IMR-90 (cell line): ENCODE results near the gene SUPT3H. TPM values are rescaled to one million over a fixed set of nuclear protein-coding genes. Genes with fewer than 3 reads are reported as not detected.

Source experiments
- ATAC-seq: fragments of 200-7000 bp; cut with Tn5 transposase; 2 replicates; pipeline ENCODE4 v1.9.1; 2020; ENCODE audit warnings: low read depth, mild to moderate bottlenecking, moderate library complexity
- BruUV-seq: library from RNA; stranded (reverse); fragments of 400-500 nt; replicated peaks from 2 replicates; lab custom pipeline; 2021; lab: Mats Ljungman, UMichigan
- CTCF ChIA-PET: fragments of 300-600 bp; formaldehyde crosslinking; extraction: SDS; loops from one replicate; lab custom pipeline; 2021; ENCODE audit warnings: antibody characterized with exemption; lab: Yijun Ruan, JAX
- POLR2A ChIA-PET: fragments of 300-600 bp; sonication (Branson Sonifier 250); formaldehyde crosslinking; loops from one replicate; lab custom pipeline; 2022; ENCODE audit warnings: antibody characterized with exemption; ENCODE audit not compliant: unreplicated experiment; lab: Charles Lee
- DNase-seq: peaks from one replicate; pipeline ENCODE4 v3.0.0; 2013
- H2AFZ ChIP-seq: replicated peaks from 2 replicates; pipeline ENCODE3; 2013; ENCODE audit warnings: low read length, mild to moderate bottlenecking; ENCODE audit not compliant: poor library complexity
- H2AK5ac ChIP-seq: 2 replicates; pipeline ENCODE4 v1.6.1; 2013; ENCODE audit warnings: low read depth, low read length, inconsistent platforms
- H2AK9ac ChIP-seq: replicated peaks from 2 replicates; pipeline ENCODE3; 2013; ENCODE audit warnings: mild to moderate bottlenecking, low read depth, low read length, moderate library complexity; ENCODE audit not compliant: poor library complexity
- H2BK120ac ChIP-seq: 2 replicates; pipeline ENCODE4 v1.6.1; 2013; ENCODE audit warnings: low read depth, low read length, inconsistent platforms
- H2BK15ac ChIP-seq: 3 replicates; pipeline ENCODE4 v1.6.1; 2013; ENCODE audit warnings: low read depth, low read length, inconsistent platforms
- H2BK20ac ChIP-seq: 2 replicates; pipeline ENCODE4 v1.6.1; 2013; ENCODE audit warnings: low read depth, mild to moderate bottlenecking, inconsistent platforms, low read length, moderate library complexity
- H2BK5ac ChIP-seq: 2 replicates; pipeline ENCODE4 v1.6.1; 2013; ENCODE audit warnings: mild to moderate bottlenecking, low read depth, low read length, inconsistent platforms; ENCODE audit not compliant: poor library complexity, severe bottlenecking
- H3K14ac ChIP-seq: replicated peaks from 2 replicates; pipeline ENCODE4 v1.6.1; 2013; ENCODE audit warnings: low read depth, low read length, inconsistent platforms
- H3K18ac ChIP-seq: 2 replicates; pipeline ENCODE4 v1.6.1; 2013; ENCODE audit warnings: low read depth, low read length, control low read depth
- H3K23ac ChIP-seq: 2 replicates; pipeline ENCODE4 v1.6.1; 2013; ENCODE audit warnings: low read depth, low read length, inconsistent platforms
- H3K27ac ChIP-seq: 2 replicates; pipeline ENCODE4 v1.5.1; 2013; ENCODE audit warnings: mild to moderate bottlenecking, control low read depth, low read length; ENCODE audit not compliant: insufficient read depth
- H3K27me3 ChIP-seq: 2 replicates; pipeline ENCODE4 v1.6.1; 2013; ENCODE audit warnings: low read length; ENCODE audit not compliant: control insufficient read depth, insufficient read depth
- H3K36me3 ChIP-seq: 2 replicates; pipeline ENCODE4 v1.6.1; 2013; ENCODE audit warnings: low read length, mixed read lengths; ENCODE audit not compliant: control insufficient read depth, insufficient read depth
- H3K4ac ChIP-seq: 2 replicates; pipeline ENCODE4 v1.6.1; 2013; ENCODE audit warnings: low read depth, low read length, inconsistent platforms
- H3K4me1 ChIP-seq: 2 replicates; pipeline ENCODE4 v1.6.1; 2013; ENCODE audit warnings: low read length, mixed read lengths; ENCODE audit not compliant: control insufficient read depth, insufficient read depth
- H3K4me2 ChIP-seq: 2 replicates; pipeline ENCODE4 v1.6.1; 2013; ENCODE audit warnings: low read depth, mild to moderate bottlenecking, control low read depth, low read length, moderate library complexity
- H3K4me3 ChIP-seq: 2 replicates; pipeline ENCODE4 v1.5.1; 2013; ENCODE audit warnings: low read depth, mild to moderate bottlenecking, control low read depth, low read length, moderate library complexity; ENCODE audit not compliant: insufficient read depth
- H3K56ac ChIP-seq: 2 replicates; pipeline ENCODE4 v1.6.1; 2013; ENCODE audit warnings: low read length, inconsistent platforms; ENCODE audit not compliant: insufficient read depth; ENCODE audit errors: extremely low read depth
- H3K79me1 ChIP-seq, 2 experiments: 2 replicates each; pipeline ENCODE4 v1.6.1; 2013; ENCODE audit warnings: low read length in 2 of 2, inconsistent platforms in 1 of 2, low read depth in 1 of 2
- H3K9ac ChIP-seq: 2 replicates; pipeline ENCODE4 v1.6.1; 2013; ENCODE audit warnings: low read depth, low read length, control low read depth
- H3K9me1 ChIP-seq: 2 replicates; pipeline ENCODE4 v1.6.1; 2013; ENCODE audit warnings: low read length, inconsistent platforms; ENCODE audit not compliant: insufficient read depth
- H3K9me3 ChIP-seq: 2 replicates; pipeline ENCODE4 v1.6.1; 2013; ENCODE audit warnings: low read length; ENCODE audit not compliant: control insufficient read depth, insufficient read depth
- H4K20me1 ChIP-seq: 2 replicates; pipeline ENCODE4 v1.6.1; 2013; ENCODE audit warnings: low read length, inconsistent platforms; ENCODE audit not compliant: insufficient read depth
- H4K5ac ChIP-seq: 2 replicates; pipeline ENCODE4 v1.6.1; 2013; ENCODE audit warnings: mild to moderate bottlenecking, low read depth, low read length, control low read depth
- H4K8ac ChIP-seq, 2 experiments: 2 replicates each; pipeline ENCODE4 v1.6.1; 2013; ENCODE audit warnings: low read depth in 2 of 2, low read length in 2 of 2, control low read depth in 1 of 2, inconsistent platforms in 1 of 2
- H4K91ac ChIP-seq: 2 replicates; pipeline ENCODE4 v1.6.1; 2013; ENCODE audit warnings: low read depth, low read length, inconsistent platforms; ENCODE audit not compliant: insufficient read depth
- BHLHE40 ChIP-seq: fragments of 150-350 bp; IDR thresholded peaks from 2 replicates; pipeline ENCODE4 v1.6.1; 2016; ENCODE audit warnings: mild to moderate bottlenecking, low read depth, low read length
- CHD1 ChIP-seq: IDR thresholded peaks from 2 replicates; pipeline ENCODE4 v1.6.1; 2012; ENCODE audit warnings: low read depth, low read length, improper control_type of control experiment
- CTCF ChIP-seq: conservative IDR thresholded peaks from 2 replicates; pipeline ENCODE4 v1.5.1; 2012; ENCODE audit warnings: mild to moderate bottlenecking, low read depth, low read length, improper control_type of control experiment
- WGBS, 2 experiments: methylation state at CpG; one replicate each; pipeline versions ENCODE4 v1.1.5 to v1.1.7; 2013; ENCODE audit warnings: missing lambda C conversion rate in 2 of 2; ENCODE audit not compliant: insufficient read length in 1 of 2; ENCODE audit errors: extremely low coverage in 2 of 2; 5-methylcytosine and 5-hydroxymethylcytosine counted together
- dilution Hi-C: fragments of 300-500 bp; cut with HindIII; formaldehyde crosslinking; loops from one replicate; pipeline ENCODE4 v1.14.3; 2018; ENCODE audit warnings: low sequenced_read_pairs; ENCODE audit not compliant: unreplicated experiment
- in situ Hi-C: fragments of 300-500 bp; cut with MboI; formaldehyde crosslinking; loops from 3 replicates; pipeline ENCODE4 v1.14.3; 2019; ENCODE audit warnings: low sequenced_read_pairs, inconsistent platforms, mixed read lengths
- intact Hi-C: fragments of 100-400 bp; cut with micrococcal nuclease; formaldehyde crosslinking; loops from 2 replicates; pipeline ENCODE4 v1.10.0; 2022
- polyA plus RNA-seq, 3 experiments: library from polyadenylated mRNA; depleted of rRNA; stranded (reverse); fragments of >200 nt; gene quantifications; 2 replicates each; pipeline ENCODE4 v1.2.3, GENCODE V29; 2012; ENCODE audit warnings: low replicate concordance in 1 of 3
- total RNA-seq: library from RNA; depleted of rRNA; stranded (reverse); fragments of >200 nt; gene quantifications from 2 replicates; pipeline ENCODE4 v1.2.3, GENCODE V29; 2012

Gene SUPT3H
- total and polyA plus RNA-seq, 2 of the 4 experiments (the other 2 are of a cell fraction), result 4.5 to 5.0 TPM

GRCh38 chr6:44833248-44833647 lies 544.5 kb downstream of the SUPT3H start:
- H4K8ac ChIP-seq, result no peak overlapping the region
- no peaks in the 10 kb centered on the region for H3K36me3 ChIP-seq
- H4K20me1 ChIP-seq, result no peaks in the 10 kb centered on the region
- no peak overlapping the region for H2BK15ac ChIP-seq
- H4K91ac ChIP-seq, result no peak overlapping the region
- no peaks in the 10 kb centered on the region for H3K27me3 ChIP-seq
- no peak overlapping the region for H3K4me3 ChIP-seq
- no peak overlapping the region for H3K56ac ChIP-seq
- DNase-seq (no peak), ATAC-seq (no peak)
- no peaks in the 10 kb centered on the region for H3K79me1 ChIP-seq
- no TSS peak for BruUV-seq
- TF ChIP-seq CHD1 (no peak), CTCF (no peak), BHLHE40 (no peak)
- no CpG with 5 or more reads among the region's 1 CpG for WGBS, 2 experiments
- H2AK5ac ChIP-seq, result no peak overlapping the region
- H2BK20ac ChIP-seq, result no peak overlapping the region
- no peak overlapping the region for H2AFZ ChIP-seq
- no peak overlapping the region for H2BK120ac ChIP-seq
- no peaks in the 10 kb centered on the region for H3K4me1 ChIP-seq
- no peak overlapping the region for H3K14ac ChIP-seq
- intact Hi-C loops (no loop called here), dilution Hi-C loops (no loop called here), in situ Hi-C loops (no loop called here)
- H3K9ac ChIP-seq, result no peak overlapping the region
- POLR2A ChIA-PET, result no interaction called here
- H3K27ac ChIP-seq, result no peak overlapping the region
- H3K9me1 ChIP-seq, result no peaks in the 10 kb centered on the region
- no peak overlapping the region for H4K5ac ChIP-seq
- no peak overlapping the region for H3K4ac ChIP-seq
- H2AK9ac ChIP-seq, result no peak overlapping the region
- no peak overlapping the region for H3K23ac ChIP-seq
- H3K9me3 ChIP-seq, result no peaks in the 10 kb centered on the region
- H3K18ac ChIP-seq, result no peak overlapping the region
- no peak overlapping the region for H3K4me2 ChIP-seq
- CTCF ChIA-PET, result interaction anchor here (0.6 kb wide), 1 partner anchor 525 kb away, joined by 3 read pairs; no protein-coding TSS in a partner anchor
- H2BK5ac ChIP-seq, result no peak overlapping the region
